K562 (cell line): ENCODE data around the gene SLC35B1. TPM values are rescaled to one million over a fixed set of nuclear protein-coding genes. Genes with fewer than 3 reads are reported as not detected.

Source experiments
- ARID4B ChIP-seq: sonication (generic); formaldehyde crosslinking; IDR thresholded peaks from 2 replicates; pipeline ENCODE4 v1.8.0; 2022; ENCODE audit warnings: mild to moderate bottlenecking, missing genetic modification reagents
- BRD4 ChIP-seq: fragments of 200-600 bp; sonication (generic); IDR thresholded peaks from 2 replicates; pipeline ENCODE4 v1.6.1; 2017; ENCODE audit warnings: inconsistent platforms
- DDX20 ChIP-seq: fragments of 450-650 bp; IDR thresholded peaks from 2 replicates; pipeline ENCODE4 v1.6.1; 2016; ENCODE audit warnings: missing genetic modification characterization, low read depth, mild to moderate bottlenecking, missing compliant biosample characterization, moderate library complexity
- E4F1 ChIP-seq: fragments of 250-450 bp; sonication (Bioruptor Pico); IDR thresholded peaks from 2 replicates; pipeline ENCODE4 v1.5.0; 2021; ENCODE audit warnings: mild to moderate bottlenecking, borderline replicate concordance
- FOXM1 ChIP-seq, 2 experiments: fragments of 450-650 bp in 1 of 2; sonication (generic) in 1 of 2; formaldehyde crosslinking in 1 of 2; IDR thresholded peaks; 2 replicates each; pipeline versions ENCODE4 v1.6.1 to v1.9.0; 2017 to 2022; ENCODE audit warnings: low read depth in 2 of 2, mild to moderate bottlenecking in 2 of 2, missing genetic modification reagents in 1 of 2, moderate library complexity in 1 of 2
- GABPA ChIP-seq: fragments of 200-800 bp; sonication (Bioruptor generic); conservative IDR thresholded peaks from 2 replicates; pipeline ENCODE4 v1.6.1; 2016; ENCODE audit warnings: low read depth, missing genetic modification characterization, missing compliant biosample characterization
- GTF2B ChIP-seq: IDR thresholded peaks from 2 replicates; pipeline ENCODE4 v1.6.1; 2011; ENCODE audit not compliant: insufficient read length; ENCODE audit errors: extremely low read depth
- HDAC6 ChIP-seq: IDR thresholded peaks from 2 replicates; pipeline ENCODE4 v1.6.1; 2012; ENCODE audit warnings: low read depth, mild to moderate bottlenecking, control low read depth, inconsistent platforms, low read length, moderate library complexity
- RNF2 ChIP-seq: sonication (generic); IDR thresholded peaks from 2 replicates; pipeline ENCODE4 v1.6.1; 2016
- RNF219 ChIP-seq: fragments of 250-450 bp; sonication (Bioruptor Pico); IDR thresholded peaks from 2 replicates; pipeline ENCODE4 v1.5.0; 2022; ENCODE audit warnings: mild to moderate bottlenecking
- SRF ChIP-seq, 2 experiments: fragments of 250-450, 450-650 bp in 1 of 2; sonication (Bioruptor Pico) in 1 of 2; sonication (generic) in 1 of 2; formaldehyde crosslinking; IDR thresholded peaks; 2 replicates each; pipeline versions ENCODE4 v1.5.0 to v1.5.1; 2020 to 2022; ENCODE audit warnings: mild to moderate bottlenecking in 1 of 2, missing genetic modification reagents in 1 of 2
- TCF3 ChIP-seq: sonication (generic); formaldehyde crosslinking; IDR thresholded peaks from 2 replicates; pipeline ENCODE4 v1.4.0; 2020; ENCODE audit warnings: mild to moderate bottlenecking, missing genetic modification reagents
- XRCC3 ChIP-seq: fragments of 450-650 bp; IDR thresholded peaks from 2 replicates; pipeline ENCODE4 v1.6.1; 2017; ENCODE audit warnings: mild to moderate bottlenecking, moderate library complexity
- ZBED1 ChIP-seq: IDR thresholded peaks from 2 replicates; pipeline ENCODE4 v1.6.1; 2014
- ZFP1 ChIP-seq: fragments of 450-650 bp; formaldehyde crosslinking; IDR thresholded peaks from 2 replicates; pipeline ENCODE4 v1.4.0; 2020; ENCODE audit warnings: mild to moderate bottlenecking, mixed read lengths
- ZNF140 ChIP-seq: fragments of 250-450 bp; sonication (Bioruptor Pico); IDR thresholded peaks from 2 replicates; pipeline ENCODE4 v1.8.0; 2021; ENCODE audit warnings: moderate library complexity, mild to moderate bottlenecking, inconsistent platforms
- ZNF212 ChIP-seq: fragments of 450-650 bp; formaldehyde crosslinking; IDR thresholded peaks from 2 replicates; pipeline ENCODE4 v1.4.0; 2020; ENCODE audit warnings: mild to moderate bottlenecking
- ZNF644 ChIP-seq: fragments of 200-800 bp; sonication (Bioruptor generic); IDR thresholded peaks from 2 replicates; pipeline ENCODE4 v1.6.1; 2016; ENCODE audit warnings: low read depth, missing genetic modification characterization, missing compliant biosample characterization
- polyA plus RNA-seq, 8 experiments: library from polyadenylated mRNA; depleted of rRNA in 4 of 8; stranded (reverse) in 5 of 8; unstranded in 3 of 8; fragments of >200 nt; fragmentation: Nextera tagmentation in 2 of 8; fragmentation: Illumina TruSeq in 1 of 8; extraction: Ambion mirVana in 2 of 8; extraction: Trizol in 1 of 8; gene quantifications; 2 replicates each; pipeline versions ENCODE4 v1.2.1 to v1.2.3, GENCODE V29; 2011 to 2014; ENCODE audit warnings: inconsistent platforms in 1 of 8, missing spikeins in 1 of 8
- total RNA-seq, 7 experiments: library from RNA; depleted of rRNA in 6 of 7; stranded (reverse); fragments of >200 nt in 6 of 7; fragmentation: Illumina TruSeq in 2 of 7; extraction: Trizol in 2 of 7; gene quantifications; 2 replicates each; pipeline versions ENCODE4 v1.2.1 to v1.2.3, GENCODE V29; 2011 to 2021; ENCODE audit warnings: low replicate concordance in 1 of 7

SLC35B1 gene
- total and polyA plus RNA-seq, 9 of the 15 experiments (the other 6 are each of a cell fraction or from before 2014, with no cell fraction given), result 51.4 to 87.9 (median 66.3) TPM

- TF ChIP-seq E4F1 (CRISPR knock-in tag) (no peak), ARID4B (no peak), XRCC3 (no peak), ZNF212 (CRISPR knock-in tag) (no peak), GABPA (tag) (no peak; the same call in 1 of the 2 replicates), ZNF140 (CRISPR knock-in tag) (no peak), FOXM1 (IDR thresholded peaks at IDR 0.05; ENCODE audit: low read depth) (no peak), FOXM1 (CRISPR knock-in tag; IDR thresholded peaks at IDR 0.05; ENCODE audit: low read depth) (no peak), ZBED1 (no peak), SRF (CRISPR knock-in tag; IDR thresholded peaks at IDR 0.05) (no peak), BRD4 (no peak), ZFP1 (CRISPR knock-in tag) (no peak), RNF219 (no peak), TCF3 (peak; percentile 28; the same call in 1 of the 2 replicates), RNF2 (peak; percentile 38; the same call in 1 of the 2 replicates), HDAC6 (no peak), ZNF644 (tag) (peak; percentile 71), DDX20 (peak; percentile 38; the same call in 1 of the 2 replicates), GTF2B (no peak)
These were observed 34.4 kb upstream of the SLC35B1 start (continued) for GRCh38 chr17:49742166-49742638.
